Left lung (tissue), 10 donors: Measurements from ENCODE around the gene TUBA1B. TPM values are rescaled to one million over a fixed set of nuclear protein-coding genes. Genes with fewer than 3 reads are reported as not detected.

Experiments
- ATAC-seq: fragments of 200-7000 bp; cut with Tn5 transposase; one replicate; pipeline ENCODE4 v1.9.1; 2020; ENCODE audit warnings: moderate library complexity
- DNase-seq, 4 donors: peaks; one replicate each; pipeline ENCODE4 v3.0.0-alpha.2; 2013 to 2020
- H3K27ac ChIP-seq, 2 donors: fragments of 200-600 bp; sonication (generic) in 1 of 2; one replicate each; pipeline versions ENCODE4 v1.5.0 to v1.8.0; 2020 to 2021
- H3K27me3 ChIP-seq, 2 donors: fragments of 200-600 bp; sonication (generic) in 1 of 2; one replicate each; pipeline versions ENCODE4 v1.5.0 to v1.8.0; 2020 to 2021
- H3K36me3 ChIP-seq, 2 donors: fragments of 200-600 bp; sonication (generic) in 1 of 2; one replicate each; pipeline versions ENCODE4 v1.5.0 to v1.8.0; 2020 to 2021
- H3K4me1 ChIP-seq, 2 donors: fragments of 200-600 bp; one replicate each; pipeline ENCODE4 v1.8.0; 2021
- H3K4me3 ChIP-seq, 2 donors: fragments of 200-600 bp; sonication (generic) in 1 of 2; one replicate each; pipeline versions ENCODE4 v1.5.0 to v1.8.0; 2020 to 2021; ENCODE audit warnings: mild to moderate bottlenecking in 1 of 2
- H3K9me3 ChIP-seq, 2 donors: fragments of 200-600 bp; sonication (generic) in 1 of 2; one replicate each; pipeline versions ENCODE4 v1.5.0 to v1.8.0; 2020 to 2021
- intact Hi-C, 2 donors: fragments of 100-400 bp; cut with DNase I; formaldehyde crosslinking; loops; one replicate each; pipeline versions ENCODE4 v1.11.2 to v1.14.2; 2022
- polyA plus RNA-seq, 6 donors: library from polyadenylated mRNA; unstranded; fragments of 120-200 nt; gene quantifications; one replicate each; pipeline ENCODE4 v1.2.1, GENCODE V29; 2013; ENCODE audit not compliant: insufficient read length in 6 of 6
- total RNA-seq, 2 donors: library from RNA; stranded (reverse); fragmentation: NEBNext Ultra II Directional; extraction: Animal tissue kit (Norgen Biotek cat#: 25700); gene quantifications; one replicate each; pipeline ENCODE4 v1.2.1, GENCODE V29; 2021
- TF ChIP-seq, protein P1 (sequence below), 2 donors: fragments of 200-600 bp; sonication (generic) in 1 of 2; IDR thresholded peaks; one replicate each; pipeline versions ENCODE4 v1.5.0 to v1.8.0; 2021; ENCODE audit warnings: antibody characterized with exemption in 2 of 2
- donor health status: DM: no; HTN: yes; CAD: no.
- donor health status: DM: no; HTN: no; CAD: no.

TUBA1B gene
- total and polyA plus RNA-seq, 8 donors, result 603 to 1,514 (median 981) TPM

DNA sequence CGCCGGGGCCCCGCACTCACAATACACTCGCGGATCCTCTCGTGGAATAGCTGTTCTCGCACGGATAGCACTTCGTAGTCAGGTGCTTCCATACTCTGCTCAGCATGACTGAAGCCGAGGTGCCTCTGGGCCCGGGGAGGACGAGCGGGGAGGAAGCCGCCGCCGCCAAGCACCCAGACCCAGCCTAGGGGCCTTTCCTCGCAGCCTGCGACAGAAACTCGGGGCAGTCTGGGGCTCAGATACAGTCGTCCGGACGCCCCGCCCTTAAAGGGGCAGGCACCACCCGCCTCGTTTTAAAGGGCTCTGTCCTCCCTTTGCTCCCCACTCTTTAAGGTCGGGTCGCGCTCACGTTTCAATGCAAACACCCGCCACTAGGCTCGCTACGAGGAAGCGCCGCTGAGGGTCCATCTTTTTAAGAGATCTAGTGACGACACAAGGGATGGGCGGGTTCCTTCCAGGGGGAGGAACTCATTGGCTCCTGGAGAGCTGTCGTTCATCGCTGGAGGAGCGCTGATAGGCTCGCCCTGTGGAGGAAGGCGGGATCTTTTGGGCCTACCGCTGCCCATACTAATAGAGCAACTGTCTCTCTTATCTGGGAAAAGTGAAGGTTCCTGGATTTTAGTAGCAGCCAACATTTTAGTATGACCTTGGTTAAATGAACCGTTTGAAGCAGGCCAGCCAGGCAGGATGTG lies 20.6 kb downstream of the TUBA1B start, which contains the start of gene LMBR1L:
Gene LMBR1L, minus strand, starts transcription at position 384 of the 692 bp plus-strand sequence. Its CDS starts 292 bp downstream, at position 92.
- Histone ChIP-seq H3K27me3 (no peaks in the 10 kb centered on the region), H3K36me3 (peaks cover 0 to 3% of the 10 kb centered on the region in 2 donors), H3K4me3 (peak within 1 kb of the TSS; percentile 68 to 81), H3K9me3 (no peaks in the 10 kb centered on the region), H3K27ac (peak within 1 kb of the TSS; percentile 87 to 96), H3K4me1 (peaks cover 22 to 44% of the 10 kb centered on the region in 2 donors)
- intact Hi-C loops, result no loop called here
- peak; percentile 96 for ATAC-seq
- TF ChIP-seq, protein P1, sequence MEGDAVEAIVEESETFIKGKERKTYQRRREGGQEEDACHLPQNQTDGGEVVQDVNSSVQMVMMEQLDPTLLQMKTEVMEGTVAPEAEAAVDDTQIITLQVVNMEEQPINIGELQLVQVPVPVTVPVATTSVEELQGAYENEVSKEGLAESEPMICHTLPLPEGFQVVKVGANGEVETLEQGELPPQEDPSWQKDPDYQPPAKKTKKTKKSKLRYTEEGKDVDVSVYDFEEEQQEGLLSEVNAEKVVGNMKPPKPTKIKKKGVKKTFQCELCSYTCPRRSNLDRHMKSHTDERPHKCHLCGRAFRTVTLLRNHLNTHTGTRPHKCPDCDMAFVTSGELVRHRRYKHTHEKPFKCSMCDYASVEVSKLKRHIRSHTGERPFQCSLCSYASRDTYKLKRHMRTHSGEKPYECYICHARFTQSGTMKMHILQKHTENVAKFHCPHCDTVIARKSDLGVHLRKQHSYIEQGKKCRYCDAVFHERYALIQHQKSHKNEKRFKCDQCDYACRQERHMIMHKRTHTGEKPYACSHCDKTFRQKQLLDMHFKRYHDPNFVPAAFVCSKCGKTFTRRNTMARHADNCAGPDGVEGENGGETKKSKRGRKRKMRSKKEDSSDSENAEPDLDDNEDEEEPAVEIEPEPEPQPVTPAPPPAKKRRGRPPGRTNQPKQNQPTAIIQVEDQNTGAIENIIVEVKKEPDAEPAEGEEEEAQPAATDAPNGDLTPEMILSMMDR (IDR thresholded peaks at IDR 0.05), result peak; percentile 33 to 77
- DNase-seq, result peak; percentile 95 to 98 (median 96)

DNA sequence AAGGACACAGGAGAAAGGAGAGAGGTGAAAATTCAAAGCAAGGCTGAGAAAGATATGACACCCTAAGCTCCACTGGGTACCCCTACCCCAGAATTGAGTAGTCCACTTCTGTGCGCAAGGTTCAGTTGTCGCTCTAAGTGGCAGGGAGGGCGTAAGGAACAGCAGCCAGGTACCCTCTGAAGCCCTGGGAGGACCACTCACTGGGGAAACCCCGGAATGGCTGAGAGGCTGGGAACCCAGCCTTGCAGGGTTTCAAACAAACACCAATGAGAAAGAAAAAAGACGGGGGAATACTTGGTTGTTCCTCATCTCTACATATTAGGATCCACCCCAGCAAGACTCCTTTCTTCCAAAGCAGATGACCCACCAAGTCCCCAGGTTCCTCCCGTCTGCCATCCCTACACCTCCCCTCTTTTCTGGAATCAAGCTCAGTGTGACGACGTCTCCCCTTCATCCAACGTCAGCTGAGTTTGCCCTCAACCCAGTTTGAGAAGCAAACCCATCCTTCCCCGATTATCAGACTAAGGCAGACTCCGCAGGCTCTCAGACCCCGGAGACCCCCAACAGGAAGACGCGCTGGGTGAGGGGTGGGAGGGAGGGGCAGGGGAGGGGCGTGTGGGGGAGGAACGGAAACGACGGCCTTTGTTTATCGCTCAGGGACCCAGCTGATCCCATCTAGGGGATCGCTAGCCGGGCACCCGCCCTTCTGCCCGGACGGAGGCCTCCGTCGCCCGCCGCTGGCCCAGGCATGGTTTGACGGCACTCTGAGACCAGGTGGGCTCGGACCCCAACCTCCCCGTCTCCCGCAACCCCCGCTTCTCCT lies 21.3 kb downstream of the TUBA1B start:
- TF ChIP-seq, protein P1 (IDR thresholded peaks at IDR 0.05), result no peak
- H3K36me3 ChIP-seq, result peaks cover 0 to 8% of the 10 kb centered on the region in 2 donors
- no peaks in the 10 kb centered on the region for H3K9me3 ChIP-seq
- peaks cover 22 to 51% of the 10 kb centered on the region in 2 donors for H3K4me1 ChIP-seq
- intact Hi-C loops, result no loop called here
- peak overlapping the region; percentile 68 to 81 for H3K4me3 ChIP-seq
- DNase-seq (peak in 2 of 4 donors; percentile 61 to 71), ATAC-seq (peak; percentile 42)
- H3K27ac ChIP-seq, result peak overlapping the region; percentile 87 to 96
- no peaks in the 10 kb centered on the region for H3K27me3 ChIP-seq

DNA sequence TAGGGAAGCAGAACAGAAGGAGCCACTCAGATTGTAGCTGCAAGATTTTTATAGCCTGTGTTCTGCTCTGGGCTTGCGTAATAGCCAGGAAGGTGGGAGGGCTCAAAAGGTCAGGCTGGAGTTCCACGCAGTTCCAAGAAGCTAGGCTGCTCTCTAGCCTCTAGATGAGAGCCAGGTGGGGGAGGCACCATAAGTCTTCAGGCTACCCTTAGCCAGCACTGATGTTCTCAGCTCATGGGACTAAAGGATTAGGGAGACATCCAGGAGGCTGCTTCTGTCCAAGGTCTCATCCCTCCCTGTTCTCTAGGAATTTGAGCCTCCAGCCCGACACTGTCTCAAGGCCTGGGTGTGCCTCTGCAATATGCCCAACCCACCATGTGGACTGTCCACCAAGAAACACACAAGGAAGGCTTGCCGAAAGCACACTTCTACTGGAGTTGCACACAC lies 22.2 kb downstream of the TUBA1B start:
- DNase-seq (peak in 1 of 4 donors; percentile 73), ATAC-seq (peak; percentile 54)
- Histone ChIP-seq H3K9me3 (no peaks in the 10 kb centered on the region), H3K36me3 (peaks cover 0 to 14% of the 10 kb centered on the region in 2 donors), H3K27ac (peak overlapping the region; percentile 87 to 96), H3K4me1 (peaks cover 22 to 56% of the 10 kb centered on the region in 2 donors), H3K27me3 (no peaks in the 10 kb centered on the region), H3K4me3 (peak overlapping the region; percentile 68 to 81)
- TF ChIP-seq, protein P1 (IDR thresholded peaks at IDR 0.05), result no peak
- intact Hi-C loops, result no loop called here

DNA sequence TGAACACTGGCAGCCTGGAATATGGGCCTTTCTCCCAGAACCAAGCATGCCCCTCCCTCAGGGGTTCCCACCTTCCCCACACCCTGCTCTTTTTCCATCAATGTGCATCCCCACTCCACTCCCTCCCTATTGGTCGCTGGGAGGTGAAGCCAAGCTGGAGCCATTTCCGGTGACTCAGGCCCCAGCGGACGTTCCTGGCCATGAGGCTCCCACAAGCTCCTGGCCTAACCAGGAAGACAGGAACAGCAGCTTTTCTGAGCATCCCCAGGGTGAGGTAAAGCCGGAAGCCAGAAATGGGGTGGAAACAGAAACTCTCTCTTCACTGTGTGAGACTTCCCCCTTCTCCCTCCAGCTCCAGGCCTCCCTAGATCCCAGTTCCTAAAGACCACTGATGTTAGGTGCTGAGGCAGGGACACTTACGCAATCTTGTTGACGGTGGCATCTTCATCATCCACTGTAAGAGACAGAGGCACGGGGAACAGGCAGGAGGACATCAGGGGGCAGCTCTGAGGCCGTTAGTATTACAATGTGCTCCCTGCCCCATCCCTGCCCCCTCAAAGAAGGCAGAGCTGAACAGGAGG lies 25.6 kb downstream of the TUBA1B start:
- TF ChIP-seq, protein P1 (IDR thresholded peaks at IDR 0.05), result no peak
- Histone ChIP-seq H3K27ac (peak overlapping the region in 1 of 2 donors; percentile 14), H3K27me3 (no peaks in the 10 kb centered on the region), H3K4me1 (peaks cover 16 to 60% of the 10 kb centered on the region in 2 donors), H3K4me3 (no peak overlapping the region), H3K9me3 (no peaks in the 10 kb centered on the region), H3K36me3 (peaks cover 4 to 48% of the 10 kb centered on the region in 2 donors)
- intact Hi-C loops, result no loop called here
- ATAC-seq (no peak), DNase-seq (no peak)
